CD1c-positive myeloid dendritic cell (primary cell): Measurements from ENCODE around the gene CLCN5.
A peak's percentile ranks its signal among the peaks of the same experiment; 100 is the strongest.

ENCODE experiments used
- DNase-seq: peaks from one replicate; pipeline ENCODE4 v3.0.0-alpha.2; 2016; ENCODE audit errors: extremely low spot score

The CLCN5 gene

DNA sequence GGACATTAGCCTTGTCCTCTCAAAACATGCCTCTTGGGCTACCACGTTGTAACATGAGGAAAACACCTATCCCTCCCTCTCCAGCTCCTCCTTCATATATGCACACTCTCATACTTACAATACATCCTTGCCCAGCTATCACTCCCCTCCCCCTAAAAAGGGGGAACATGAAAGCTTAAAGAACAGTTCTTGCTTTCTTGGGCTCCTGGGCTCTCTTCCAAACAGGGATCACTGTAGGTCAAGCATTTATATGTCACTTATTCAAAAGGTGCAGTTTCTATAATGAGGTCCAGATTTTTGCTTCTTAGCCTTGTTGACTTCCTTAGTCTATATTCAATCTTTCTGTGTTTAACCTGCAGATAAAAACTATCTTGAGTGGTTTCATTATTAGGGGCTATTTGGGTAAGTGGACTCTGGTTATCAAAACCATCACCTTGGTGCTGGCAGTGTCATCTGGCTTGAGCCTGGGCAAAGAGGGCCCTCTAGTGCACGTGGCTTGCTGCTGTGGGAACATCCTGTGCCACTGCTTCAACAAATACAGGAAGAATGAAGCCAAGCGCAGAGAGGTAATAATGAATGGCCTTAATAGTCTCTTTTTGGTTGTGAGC is 159.0 kb downstream of the CLCN5 start:
- peak; percentile 7 for DNase-seq

- DNase-seq, result no peak
Measured at GRCh38 chrX:50082741-50083140, 160.3 kb downstream of the CLCN5 start.

GRCh38 chrX:50088645-50089044 is 166.2 kb downstream of the CLCN5 start:
- no peak for DNase-seq

DNA sequence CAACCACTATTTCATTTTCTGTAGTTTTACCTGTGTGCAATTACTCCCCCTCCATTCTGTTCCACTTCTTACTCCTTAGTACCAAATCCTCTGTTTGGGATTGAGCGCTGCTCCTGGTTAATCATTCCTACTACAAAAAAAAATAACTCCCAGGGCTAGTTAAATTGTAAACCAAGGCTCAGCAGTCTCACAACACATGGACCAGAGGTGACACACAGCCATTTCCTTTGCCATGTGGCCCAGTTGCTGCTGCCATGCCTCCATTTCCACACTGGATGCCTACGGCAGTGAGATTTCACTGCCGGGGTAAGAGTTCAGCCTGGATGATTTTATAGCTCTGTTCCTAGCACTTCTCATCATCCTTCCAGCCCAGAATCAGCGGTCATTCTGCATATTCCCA is 171.2 kb downstream of the CLCN5 start:
- no peak for DNase-seq

GRCh38 chrX:50097071-50097470 is 174.7 kb downstream of the CLCN5 start:
- DNase-seq, result no peak

GRCh38 chrX:50098241-50098640 is 175.8 kb downstream of the CLCN5 start:
- no peak for DNase-seq

GRCh38 chrX:50098749-50099148 is 176.4 kb downstream of the CLCN5 start:
- DNase-seq, result no peak

DNA sequence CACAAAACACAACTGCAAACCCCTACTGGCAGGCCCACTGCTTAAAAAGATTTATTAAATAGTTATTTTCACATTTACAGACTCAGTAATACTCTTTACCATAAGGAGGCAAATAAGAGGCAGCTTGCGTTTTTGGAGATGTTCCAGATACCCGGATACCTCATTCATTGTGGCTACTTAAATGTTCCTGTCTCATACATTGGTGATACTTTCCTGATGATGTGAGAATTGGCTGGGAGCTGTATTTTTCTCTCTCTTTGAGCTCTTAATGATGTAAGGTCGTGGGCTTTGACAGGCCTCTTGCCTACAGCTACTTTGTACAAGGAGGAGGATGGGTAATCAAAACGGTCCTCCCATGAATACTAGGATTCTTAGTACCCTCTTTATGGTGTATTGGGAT is 176.9 kb downstream of the CLCN5 start:
- DNase-seq, result no peak

GRCh38 chrX:50100188-50100587 is 177.8 kb downstream of the CLCN5 start:
- DNase-seq, result no peak

- DNase-seq, result no peak
Measured at GRCh38 chrX:50103176-50103575, 180.8 kb downstream of the CLCN5 start.

GRCh38 chrX:50103866-50104566 is 181.6 kb downstream of the CLCN5 start:
- DNase-seq, result no peak

DNA sequence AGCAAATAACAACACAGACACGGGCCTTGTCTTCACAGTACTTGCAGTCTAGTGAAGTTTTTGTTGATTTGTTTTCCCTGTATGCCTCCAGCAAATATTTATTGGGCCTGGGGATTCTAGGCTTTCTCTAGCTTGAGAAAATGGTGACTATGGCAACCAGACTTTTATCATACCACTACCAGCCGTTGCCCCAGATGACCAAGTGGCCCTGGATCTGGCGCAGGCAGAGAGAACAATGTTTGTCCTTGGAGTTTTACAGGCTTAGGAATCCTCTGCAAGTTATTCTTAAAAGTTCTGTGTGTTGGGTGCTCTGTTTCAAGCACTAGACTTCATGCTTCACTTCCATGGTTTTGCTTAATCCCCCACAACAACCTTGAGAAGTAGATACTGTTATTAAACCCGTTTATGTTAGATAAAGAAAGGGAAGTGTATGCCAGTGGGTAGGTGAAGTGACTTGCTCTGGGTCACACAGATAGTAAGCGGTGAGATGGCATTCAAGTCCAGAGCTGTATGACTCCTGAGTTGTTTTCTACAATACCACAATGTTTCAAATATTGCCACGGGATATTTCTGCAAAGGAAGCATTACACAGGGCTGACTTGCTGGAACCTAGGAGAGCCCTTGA is 183.8 kb downstream of the CLCN5 start:
- no peak for DNase-seq

DNA sequence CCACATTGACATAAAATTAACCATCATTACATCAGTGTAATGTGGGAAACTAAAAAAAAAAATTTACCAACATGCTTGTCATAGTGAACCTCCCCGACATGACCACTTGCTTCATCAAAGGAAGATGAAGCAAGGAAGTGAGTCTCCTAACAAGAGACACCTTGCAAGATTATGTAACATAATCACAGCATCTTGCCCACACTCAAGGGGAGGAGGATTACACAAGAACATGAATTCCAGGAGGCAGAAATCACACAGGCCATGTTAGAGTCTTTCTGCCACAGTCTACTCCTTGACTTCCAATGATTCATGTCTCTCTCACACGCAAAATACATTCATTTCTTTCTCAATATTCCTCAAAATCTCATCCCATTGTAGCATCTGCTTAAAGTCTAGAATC is 185.1 kb downstream of the CLCN5 start:
- DNase-seq, result no peak

DNA sequence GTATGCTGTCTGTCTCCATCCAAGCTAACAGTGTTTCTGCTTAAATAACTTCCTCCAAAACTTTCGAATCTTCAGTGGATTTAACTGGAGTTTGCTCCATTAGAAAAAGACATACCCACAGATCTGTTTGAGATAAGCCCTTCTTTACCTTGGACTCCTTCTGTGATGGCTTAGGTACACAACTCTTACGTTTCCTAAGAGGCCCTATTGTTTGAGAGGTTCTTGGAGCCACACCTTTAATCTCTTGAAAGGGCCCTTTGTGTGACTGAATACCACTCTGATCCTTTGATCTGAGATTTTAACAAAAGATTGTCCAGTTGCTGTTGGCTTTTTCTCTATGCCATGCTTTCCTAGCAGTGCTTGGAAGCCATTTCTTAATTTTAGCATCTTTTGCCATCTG is 185.9 kb downstream of the CLCN5 start:
- no peak for DNase-seq

GRCh38 chrX:50111742-50112141 is 189.3 kb downstream of the CLCN5 start:
- DNase-seq, result no peak

DNA sequence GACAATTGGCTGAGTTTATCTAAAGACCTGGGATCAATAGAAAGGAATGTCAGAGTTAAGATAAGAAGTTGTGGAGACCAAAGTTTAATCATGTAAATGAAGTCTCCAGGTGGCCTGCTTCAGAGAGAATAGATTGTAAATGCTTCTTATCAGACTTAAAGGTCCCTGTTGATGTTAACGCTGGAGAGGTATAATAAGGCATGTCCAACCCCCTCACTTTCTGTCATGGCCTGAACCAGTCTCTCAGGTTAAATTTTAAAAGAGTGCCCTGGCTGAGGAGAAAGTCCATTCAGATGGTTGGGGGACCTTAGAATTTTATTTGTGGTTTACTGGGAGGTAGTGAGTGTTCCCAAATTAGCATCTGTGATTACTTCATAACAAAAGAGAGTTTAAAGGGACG is 191.7 kb downstream of the CLCN5 start:
- DNase-seq, result no peak

DNA sequence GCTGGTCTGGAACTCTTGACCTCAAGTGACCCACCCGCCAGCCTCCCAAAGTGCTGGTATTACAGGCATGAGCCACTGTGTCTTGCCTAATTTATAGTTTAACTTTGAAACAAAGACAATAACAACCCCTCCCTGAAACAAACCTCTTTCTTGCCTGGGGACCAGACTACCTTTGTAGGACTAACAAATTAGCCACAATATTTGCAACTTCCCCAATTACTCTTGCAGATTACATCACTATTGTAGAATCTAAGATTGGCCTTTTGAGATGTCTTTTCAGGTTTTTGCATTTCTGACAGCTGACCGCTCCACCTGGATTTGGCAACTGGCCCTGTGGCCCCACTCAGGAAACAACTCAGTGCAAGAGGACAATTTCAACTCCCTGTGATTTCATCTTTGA is 193.6 kb downstream of the CLCN5 start:
- no peak for DNase-seq

DNA sequence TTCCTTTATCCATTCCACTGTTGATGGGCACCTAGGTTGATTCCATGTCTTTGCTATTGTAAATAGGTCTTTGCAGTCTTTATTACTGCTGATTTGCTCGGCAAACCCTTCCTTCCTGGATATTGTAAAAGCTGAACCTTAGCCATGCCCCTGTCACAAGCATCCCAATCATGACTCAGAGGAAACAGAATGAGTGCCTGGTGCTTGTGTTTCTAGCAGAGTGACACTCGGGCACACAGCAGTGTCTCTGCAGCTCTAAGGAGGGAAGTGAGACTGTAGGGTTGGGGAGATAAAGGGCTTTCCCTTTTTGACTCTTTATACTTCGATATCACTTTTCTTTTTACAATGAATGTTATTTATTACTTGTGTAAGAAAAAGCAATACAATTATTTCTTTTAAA is 195.1 kb downstream of the CLCN5 start:
- peak; percentile 6 for DNase-seq

GRCh38 chrX:50125480-50125879 is 203.1 kb downstream of the CLCN5 start:
- DNase-seq, result no peak

DNA sequence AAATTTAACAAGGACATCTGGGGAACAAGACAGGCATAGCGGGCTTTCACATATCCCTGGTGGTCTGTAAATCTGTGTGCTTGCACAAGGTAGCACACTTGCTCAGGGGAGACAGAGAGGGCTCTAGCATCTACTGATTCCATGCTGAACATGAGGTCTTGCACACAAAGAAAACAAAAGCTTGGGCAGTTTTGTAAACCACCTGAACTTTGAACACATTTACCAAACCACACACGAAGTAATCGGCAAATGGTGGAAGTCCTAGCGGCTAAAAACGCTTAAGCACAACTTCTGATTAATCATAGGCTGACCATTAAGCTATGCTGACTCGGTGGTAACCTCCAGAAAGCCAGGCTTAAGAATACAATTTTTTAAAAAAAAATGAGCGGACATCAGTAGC is 225.6 kb downstream of the CLCN5 start:
- DNase-seq, result no peak
